Measurements from ENCODE around the gene TMEM43.

The TMEM43 gene

DNA sequence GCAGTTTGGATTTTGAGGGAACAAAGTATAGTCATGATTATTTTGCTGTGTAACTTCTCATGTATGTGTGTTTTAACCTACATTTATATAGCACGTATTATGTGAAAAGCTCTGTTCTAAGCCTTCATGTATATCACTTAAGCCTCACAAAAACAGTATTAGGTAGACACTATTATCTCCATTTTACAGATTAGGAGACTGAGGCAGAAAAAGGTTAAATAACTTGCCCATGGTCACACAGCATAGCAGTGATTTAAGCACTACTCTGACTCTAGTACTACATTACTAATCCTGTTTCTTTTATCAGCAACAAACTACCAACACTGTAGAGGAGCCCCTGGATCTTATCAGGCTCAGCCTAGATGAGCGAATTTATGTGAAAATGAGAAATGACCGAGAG, 56.4 kb downstream of the TMEM43 start:
- no peak for DNase-seq

DNA sequence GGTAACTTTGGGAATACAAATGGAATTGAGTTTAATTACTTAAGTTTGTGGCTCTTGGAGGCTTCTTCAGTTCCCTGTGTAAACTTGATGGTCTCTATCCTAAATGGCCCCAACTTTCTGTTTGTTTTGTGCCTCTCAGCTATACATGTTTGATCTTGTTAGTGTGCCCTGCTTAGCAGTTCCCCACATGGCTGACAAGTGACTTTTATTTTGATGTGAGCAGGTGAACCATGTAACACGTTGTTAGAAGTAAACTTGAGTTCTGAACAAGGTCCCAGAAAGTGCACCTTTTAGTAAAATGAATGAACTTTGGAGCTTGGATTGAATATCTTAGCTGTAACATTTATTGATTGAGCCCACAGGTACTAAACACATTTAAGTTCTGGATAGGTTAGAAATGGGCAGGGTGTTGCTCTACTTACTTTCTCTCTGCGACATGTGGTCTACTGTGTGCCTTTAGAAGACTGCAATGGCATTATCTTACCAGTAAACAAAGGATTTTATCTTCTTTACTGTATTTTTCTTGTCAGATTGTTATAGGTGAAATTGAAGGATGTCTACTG, 58.2 kb downstream of the TMEM43 start:
- no peak for DNase-seq

DNA sequence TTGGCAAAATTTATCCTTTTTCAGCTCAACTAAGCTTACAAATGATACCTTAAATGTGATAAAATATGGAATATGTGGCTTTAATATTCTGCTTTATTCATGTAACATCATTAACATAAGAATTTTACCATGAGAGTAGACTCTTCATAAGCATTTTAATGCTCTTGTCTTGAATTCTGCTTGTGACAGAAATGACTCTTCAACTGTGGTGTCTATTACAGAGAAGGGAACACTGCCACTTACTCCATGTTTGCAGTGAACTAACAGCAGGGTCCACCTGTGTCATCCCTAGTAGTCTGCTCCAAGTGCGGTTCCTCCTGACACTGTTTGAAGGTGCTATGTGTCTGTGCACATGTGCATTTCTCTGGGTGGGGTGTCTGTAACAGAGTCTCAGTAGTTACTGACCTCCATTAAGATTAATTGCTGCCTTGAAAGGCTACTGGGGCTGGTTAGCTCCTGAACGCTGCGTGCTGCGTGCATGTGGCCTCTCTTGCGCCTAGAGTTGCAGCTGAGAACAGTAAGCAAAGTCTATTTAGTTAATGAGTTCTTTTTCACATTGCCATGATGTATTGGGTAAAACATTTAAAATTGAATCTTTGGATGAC, 62.1 kb downstream of the TMEM43 start:
- DNase-seq = no peak

DNA sequence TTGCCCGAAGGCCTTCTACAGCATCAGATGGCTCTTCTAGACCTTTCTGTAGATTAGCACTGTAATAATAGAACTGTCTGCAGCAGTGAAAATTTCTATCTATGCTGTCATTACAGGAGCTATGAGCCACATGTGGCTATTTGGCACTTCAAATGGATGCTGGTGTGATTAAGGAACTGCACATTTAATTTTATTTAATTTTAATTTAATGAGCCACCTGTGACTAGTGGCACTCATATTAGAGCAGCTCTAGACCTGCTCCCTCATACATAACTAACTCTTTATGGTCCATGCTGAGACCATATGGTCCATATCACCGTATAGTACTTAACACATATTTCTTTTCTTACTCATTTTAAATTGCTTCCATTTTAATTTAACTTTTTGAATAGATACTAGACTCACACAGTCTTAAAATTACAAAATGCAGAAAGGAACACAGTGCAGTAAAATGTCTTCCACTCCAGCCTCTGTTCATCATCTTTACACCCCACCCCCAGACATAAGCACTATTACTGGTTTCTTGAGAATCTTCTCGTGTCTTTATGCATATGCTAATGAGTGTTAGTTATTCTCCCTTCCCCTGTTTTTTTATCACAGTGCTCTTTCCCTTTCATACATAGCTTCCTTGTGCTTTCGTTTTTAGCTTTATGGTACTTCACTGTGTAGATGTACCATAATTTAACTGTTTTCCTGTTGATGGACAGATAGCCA, 63.3 kb downstream of the TMEM43 start:
- DNase-seq = no peak

Measured in activated T-cell treated with anti-CD3 and anti-CD28 coated beads, Interleukin-2, amount 50 U/mL, for 48 hours (primary cell).